ENCODE measurements around the gene ARID4B. TPM values are rescaled to one million over a fixed set of nuclear protein-coding genes. Genes with fewer than 3 reads are reported as not detected.

The ARID4B gene
- polyA plus RNA-seq, 1 experiment = 3.1 TPM

DNA sequence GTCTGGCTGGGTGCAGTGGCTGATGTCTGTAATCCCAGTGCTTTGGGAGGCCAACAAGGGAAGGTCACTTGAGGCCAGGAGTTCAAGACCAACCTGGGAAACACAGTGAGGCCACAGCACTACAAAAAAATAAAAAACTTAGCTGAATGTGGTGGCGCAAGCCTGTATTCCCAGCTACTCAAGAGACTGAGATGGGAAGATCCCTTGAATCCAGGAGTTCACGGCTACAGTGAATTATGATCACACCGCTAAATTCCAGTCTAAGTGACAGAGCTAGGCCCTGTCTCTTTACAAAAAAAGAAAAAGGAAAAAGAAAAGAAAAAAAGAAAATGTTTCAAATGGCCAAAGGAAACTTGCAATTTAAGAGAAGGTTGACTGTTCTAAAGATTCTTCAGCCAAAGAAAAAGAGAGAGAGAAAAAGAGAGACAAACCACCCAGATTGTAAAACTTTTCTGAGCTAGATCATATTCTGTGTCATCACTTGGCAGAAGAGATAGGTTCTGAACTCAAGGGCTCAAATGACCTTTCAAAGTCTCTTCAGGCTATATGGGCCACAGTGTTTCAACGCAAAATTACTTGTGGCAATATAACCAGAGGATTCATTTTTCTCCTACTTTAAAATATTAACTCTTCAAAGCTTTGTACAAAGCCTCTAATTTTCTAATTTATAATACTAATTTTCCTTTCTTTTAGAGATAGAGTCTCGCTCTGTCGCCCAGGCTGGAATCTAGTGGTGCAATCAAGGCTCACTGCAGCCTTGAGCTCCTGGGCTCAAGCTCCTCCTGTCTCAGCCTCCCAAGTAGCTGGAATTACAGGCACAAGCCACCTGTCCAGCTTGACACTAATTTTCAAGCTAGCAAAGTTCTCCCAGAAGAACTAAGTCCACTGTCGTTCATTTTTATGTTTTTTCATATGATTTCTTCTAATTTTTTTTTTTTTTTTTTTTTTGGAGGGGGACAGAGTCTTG, 20.5 kb downstream of the ARID4B start:
- Histone ChIP-seq H3K4me3 (ENCODE audit: low read depth, low read length) (no peak overlapping the region), H3K27me3 (ENCODE audit: control insufficient read depth, insufficient read depth, low read length) (no peaks in the 10 kb centered on the region), H3K36me3 (ENCODE audit: control insufficient read depth, insufficient read depth, low read length) (no peaks in the 10 kb centered on the region)
- TF ChIP-seq, protein P1, sequence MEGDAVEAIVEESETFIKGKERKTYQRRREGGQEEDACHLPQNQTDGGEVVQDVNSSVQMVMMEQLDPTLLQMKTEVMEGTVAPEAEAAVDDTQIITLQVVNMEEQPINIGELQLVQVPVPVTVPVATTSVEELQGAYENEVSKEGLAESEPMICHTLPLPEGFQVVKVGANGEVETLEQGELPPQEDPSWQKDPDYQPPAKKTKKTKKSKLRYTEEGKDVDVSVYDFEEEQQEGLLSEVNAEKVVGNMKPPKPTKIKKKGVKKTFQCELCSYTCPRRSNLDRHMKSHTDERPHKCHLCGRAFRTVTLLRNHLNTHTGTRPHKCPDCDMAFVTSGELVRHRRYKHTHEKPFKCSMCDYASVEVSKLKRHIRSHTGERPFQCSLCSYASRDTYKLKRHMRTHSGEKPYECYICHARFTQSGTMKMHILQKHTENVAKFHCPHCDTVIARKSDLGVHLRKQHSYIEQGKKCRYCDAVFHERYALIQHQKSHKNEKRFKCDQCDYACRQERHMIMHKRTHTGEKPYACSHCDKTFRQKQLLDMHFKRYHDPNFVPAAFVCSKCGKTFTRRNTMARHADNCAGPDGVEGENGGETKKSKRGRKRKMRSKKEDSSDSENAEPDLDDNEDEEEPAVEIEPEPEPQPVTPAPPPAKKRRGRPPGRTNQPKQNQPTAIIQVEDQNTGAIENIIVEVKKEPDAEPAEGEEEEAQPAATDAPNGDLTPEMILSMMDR (IDR thresholded peaks at IDR 0.05; ENCODE audit: insufficient read depth, low read depth, low read length) = no peak
- DNase-seq (ENCODE audit: low read depth) = no peak
- POLR2A ChIA-PET = no interaction called here
- CTCF ChIA-PET = interaction anchor here (0.6 to 1.1 kb wide), 3 partner anchors 11 to 33 kb away, joined by 3 read pairs; no protein-coding TSS in a partner anchor

DNA sequence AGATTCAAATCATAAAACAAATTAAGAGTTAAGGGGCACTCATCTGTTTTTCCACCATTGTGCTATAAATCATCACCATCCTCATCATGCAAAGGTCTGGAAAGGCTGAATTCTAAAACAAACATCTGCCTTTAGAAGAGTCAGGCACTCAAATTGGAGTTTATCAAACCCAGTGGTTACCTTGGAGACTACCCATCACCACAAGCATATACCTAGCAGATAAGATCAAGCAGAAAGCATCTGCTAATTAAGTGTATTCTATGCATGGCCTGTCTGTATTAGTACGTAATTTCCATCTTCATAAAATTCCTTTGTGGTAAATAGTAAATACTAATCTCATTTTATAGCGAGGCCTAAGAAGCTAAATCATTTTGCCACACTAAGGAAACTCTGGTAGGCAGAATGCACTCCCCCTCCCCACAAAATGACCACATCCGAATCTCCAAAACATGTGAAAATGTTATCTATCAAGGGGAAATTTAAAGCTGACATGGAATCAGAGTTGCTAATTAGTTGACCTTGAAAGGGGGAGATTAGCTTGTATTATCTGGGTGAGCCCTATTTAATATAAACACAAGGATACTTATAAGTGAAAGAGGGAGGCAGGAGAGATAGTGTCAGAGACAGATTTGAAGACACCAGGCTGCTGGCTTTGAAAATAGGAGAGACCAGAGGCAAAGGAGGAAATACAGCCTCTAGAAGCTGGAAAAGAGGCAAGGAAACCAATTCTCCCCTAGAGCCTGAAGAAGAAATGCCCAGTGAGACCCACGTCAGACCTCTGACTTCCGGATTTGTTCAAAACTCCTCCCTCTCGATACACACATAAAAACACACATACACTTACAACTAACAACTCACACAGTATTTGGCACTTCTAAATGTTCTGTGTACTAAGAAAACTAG, 23.2 kb downstream of the ARID4B start:
- no peak for DNase-seq (ENCODE audit: low read depth)
- TF ChIP-seq, protein P1 (IDR thresholded peaks at IDR 0.05; ENCODE audit: insufficient read depth, low read depth, low read length) = no peak
- H3K27me3 ChIP-seq (ENCODE audit: control insufficient read depth, insufficient read depth, low read length) = no peaks in the 10 kb centered on the region
- no peak overlapping the region for H3K4me3 ChIP-seq (ENCODE audit: low read depth, low read length)
- ChIA-PET CTCF (interaction anchor here (1.0 to 1.3 kb wide), 2 partner anchors 24 to 28 kb away, joined by 3 to 5 read pairs; partner anchors contain the start of gene GGPS1), POLR2A (no interaction called here)
- H3K36me3 ChIP-seq (ENCODE audit: control insufficient read depth, insufficient read depth, low read length) = no peaks in the 10 kb centered on the region

DNA sequence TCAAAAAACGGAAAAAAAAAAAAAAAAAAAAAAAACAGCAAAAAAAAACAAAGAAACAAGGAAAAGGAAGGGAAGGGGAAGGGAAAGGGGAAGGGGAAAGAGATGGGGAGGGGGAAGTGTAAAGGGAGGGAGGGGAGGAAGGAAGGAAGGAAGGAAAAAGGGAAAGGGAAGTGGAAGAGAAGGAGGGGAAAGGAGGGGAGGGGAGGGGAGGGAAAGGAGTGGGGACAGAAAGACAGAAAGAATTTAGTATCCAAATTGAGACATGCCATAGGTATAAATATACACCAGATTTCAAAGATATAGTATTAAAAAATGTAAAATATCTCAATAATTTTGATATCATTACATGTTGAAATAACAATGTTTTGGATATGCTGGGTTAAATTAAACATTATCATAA, 25.8 kb downstream of the ARID4B start:
- no peaks in the 10 kb centered on the region for H3K27me3 ChIP-seq (ENCODE audit: control insufficient read depth, insufficient read depth, low read length)
- DNase-seq (ENCODE audit: low read depth) = no peak
- H3K36me3 ChIP-seq (ENCODE audit: control insufficient read depth, insufficient read depth, low read length) = no peaks in the 10 kb centered on the region
- ChIA-PET POLR2A (no interaction called here), CTCF (no interaction called here)
- TF ChIP-seq, protein P1 (IDR thresholded peaks at IDR 0.05; ENCODE audit: insufficient read depth, low read depth, low read length) = no peak
- H3K4me3 ChIP-seq (ENCODE audit: low read depth, low read length) = no peak overlapping the region

DNA sequence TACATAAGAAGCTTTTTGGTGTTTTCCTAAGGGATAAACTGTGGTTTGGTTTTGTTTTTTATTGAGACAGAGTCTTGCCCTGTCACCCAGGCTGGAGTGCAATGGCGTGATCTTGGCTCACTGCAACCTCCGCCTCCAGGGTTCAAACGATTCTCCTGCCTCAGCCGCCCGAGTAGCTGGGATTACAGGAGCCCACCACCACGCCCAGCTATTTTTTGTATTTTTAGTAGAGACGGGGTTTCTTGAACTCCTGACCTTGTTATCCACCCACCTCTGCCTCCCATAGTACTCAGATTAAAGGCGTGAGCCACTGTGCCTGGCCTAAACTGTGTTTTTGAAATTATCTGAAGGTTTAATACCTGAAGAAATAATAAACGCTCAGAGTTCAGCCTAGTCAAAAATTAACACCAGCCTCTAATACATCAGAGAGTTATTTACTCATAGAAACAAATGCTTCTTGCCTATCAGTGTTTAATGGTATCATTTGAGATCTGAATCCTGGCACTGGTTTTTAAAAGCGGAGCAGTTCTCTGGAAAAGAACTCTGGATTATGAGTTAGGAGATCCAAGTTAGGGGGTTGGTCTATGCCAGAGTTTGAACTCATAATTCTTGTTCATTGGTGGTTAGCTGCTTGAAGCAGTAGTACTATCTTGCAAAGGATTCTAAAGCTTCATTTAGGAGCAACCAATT, 28.7 kb downstream of the ARID4B start:
- POLR2A ChIA-PET = no interaction called here
- CTCF ChIA-PET = interaction anchor here (0.6 kb wide), 1 partner anchor 426 kb away, joined by 4 read pairs; no protein-coding TSS in a partner anchor
- no peaks in the 10 kb centered on the region for H3K36me3 ChIP-seq (ENCODE audit: control insufficient read depth, insufficient read depth, low read length)
- no peak for DNase-seq (ENCODE audit: low read depth)
- TF ChIP-seq, protein P1 (IDR thresholded peaks at IDR 0.05; ENCODE audit: insufficient read depth, low read depth, low read length) = no peak
- no peak overlapping the region for H3K4me3 ChIP-seq (ENCODE audit: low read depth, low read length)
- H3K27me3 ChIP-seq (ENCODE audit: control insufficient read depth, insufficient read depth, low read length) = no peaks in the 10 kb centered on the region

Measured in BJ (cell line).